Keratinocyte (primary cell): ENCODE results near the gene DIP2C. TPM values are rescaled to one million over a fixed set of nuclear protein-coding genes. Genes with fewer than 3 reads are reported as not detected.

Source experiments
- DNase-seq: peaks from one replicate; pipeline ENCODE4 v3.0.0-alpha.2; 2011; ENCODE audit warnings: low read depth, missing footprints, low spot score
- FAIRE-seq: peaks from 2 replicates; lab custom pipeline; 2011; peaks lifted over from hg19 to GRCh38; lab: Jason Lieb, UNC
- H2AFZ ChIP-seq: 2 replicates; pipeline ENCODE4 v1.6.0; 2012; ENCODE audit warnings: low read length, control low read depth, inconsistent platforms; ENCODE audit not compliant: control insufficient read depth
- H3K27ac ChIP-seq: 2 replicates; pipeline ENCODE4 v1.5.1; 2011; ENCODE audit warnings: low read length; ENCODE audit not compliant: control insufficient read depth, insufficient read depth
- H3K27me3 ChIP-seq: 3 replicates; pipeline ENCODE4 v1.6.0; 2011; ENCODE audit warnings: low read length; ENCODE audit not compliant: control insufficient read depth, insufficient read depth; ENCODE audit errors: extremely low read depth
- H3K36me3 ChIP-seq, 2 experiments: 2 replicates in 1 of 2; 3 replicates in 1 of 2; pipeline ENCODE4 v1.5.1; 2011; ENCODE audit warnings: low read length in 2 of 2, mild to moderate bottlenecking in 1 of 2; ENCODE audit not compliant: control insufficient read depth in 2 of 2, insufficient read depth in 2 of 2; ENCODE audit errors: extremely low read depth in 1 of 2
- H3K4me1 ChIP-seq: 3 replicates; pipeline ENCODE4 v1.5.1; 2011; ENCODE audit warnings: low read length; ENCODE audit not compliant: control insufficient read depth, insufficient read depth; ENCODE audit errors: extremely low read depth
- H3K4me2 ChIP-seq: 3 replicates; pipeline ENCODE4 v1.6.0; 2011; ENCODE audit warnings: low read depth, low read length; ENCODE audit not compliant: control insufficient read depth, insufficient read depth; ENCODE audit errors: extremely low read depth
- H3K4me3 ChIP-seq, 3 experiments: fragments of 200-600 bp in 1 of 3; sonication (generic) in 1 of 3; 2 replicates in 2 of 3; 3 replicates in 1 of 3; pipeline ENCODE4 v1.5.1; 2011 to 2016; ENCODE audit warnings: low read length in 3 of 3, mild to moderate bottlenecking in 3 of 3, control low read depth in 2 of 3, inconsistent platforms in 1 of 3, low read depth in 1 of 3, mixed read lengths in 1 of 3, mixed run types in 1 of 3, moderate library complexity in 1 of 3; ENCODE audit not compliant: control insufficient read depth in 2 of 3, insufficient read depth in 2 of 3; ENCODE audit errors: extremely low read depth in 1 of 3
- H3K79me2 ChIP-seq: 2 replicates; pipeline ENCODE4 v1.6.0; 2012; ENCODE audit warnings: low read length; ENCODE audit not compliant: control insufficient read depth, insufficient read depth
- H3K9ac ChIP-seq: 3 replicates; pipeline ENCODE4 v1.6.0; 2011; ENCODE audit warnings: low read length; ENCODE audit not compliant: control insufficient read depth, insufficient read depth; ENCODE audit errors: extremely low read depth
- H3K9me1 ChIP-seq: 3 replicates; pipeline ENCODE4 v1.6.0; 2011; ENCODE audit warnings: low read length; ENCODE audit not compliant: control insufficient read depth, insufficient read depth; ENCODE audit errors: extremely low read depth
- H3K9me3 ChIP-seq: 2 replicates; pipeline ENCODE4 v1.5.1; 2012; ENCODE audit warnings: low read depth, low read length; ENCODE audit not compliant: control insufficient read depth
- H4K20me1 ChIP-seq: 3 replicates; pipeline ENCODE4 v1.6.0; 2011; ENCODE audit warnings: low read length; ENCODE audit not compliant: control insufficient read depth, insufficient read depth; ENCODE audit errors: extremely low read depth
- CTCF ChIP-seq, 3 experiments: IDR thresholded peaks in 1 of 3; conservative IDR thresholded peaks in 1 of 3; optimal IDR thresholded peaks in 1 of 3; 2 replicates in 2 of 3; 3 replicates in 1 of 3; pipeline versions ENCODE3 to v1.5.1; 2011; ENCODE audit warnings: low read length in 3 of 3, mild to moderate bottlenecking in 3 of 3, moderate library complexity in 2 of 3, control low read depth in 1 of 3, inconsistent platforms in 1 of 3; ENCODE audit not compliant: insufficient read depth in 2 of 3; ENCODE audit errors: extremely low read depth in 1 of 3
- EZH2 ChIP-seq: IDR thresholded peaks from one replicate; pipeline ENCODE4 v1.6.1; 2012; ENCODE audit warnings: inconsistent platforms, mild to moderate bottlenecking, low read length, moderate library complexity
- dilution Hi-C: fragments of 300-500 bp; cut with MboI; formaldehyde crosslinking; loops from one replicate; pipeline ENCODE4 v1.7.0; 2020; ENCODE audit warnings: low sequenced_read_pairs; ENCODE audit not compliant: extremely low pct_ligation_motif_present
- polyA plus RNA-seq, 5 experiments: library from polyadenylated mRNA; depleted of rRNA in 3 of 5; stranded (reverse) in 3 of 5; stranded (forward) in 1 of 5; unstranded in 1 of 5; fragments of >200 nt; gene quantifications; 1 replicate in 1 of 5; 2 replicates in 3 of 5; 3 replicates in 1 of 5; pipeline versions ENCODE4 v1.2.1 to v1.2.3, GENCODE V29; 2011 to 2012; ENCODE audit warnings: missing spikeins in 2 of 5, low read depth in 1 of 5, low replicate concordance in 1 of 5

DIP2C gene
- polyA plus RNA-seq, 1 donor (not counting 4 experiments of a cell fraction or from before 2014, with no cell fraction given), result 1.3 TPM

GRCh38 chr10:241966-242643 is 447.4 kb downstream of the DIP2C start:
- Histone ChIP-seq H3K36me3 (peaks cover 2 to 5% of the 10 kb centered on the region in 2 experiments), H3K27me3 (no peaks in the 10 kb centered on the region), H3K4me2 (no peak overlapping the region), H3K4me1 (no peaks in the 10 kb centered on the region), H3K4me3 (no peak overlapping the region), H3K9me1 (no peaks in the 10 kb centered on the region), H3K9ac (no peak overlapping the region), H3K79me2 (no peaks in the 10 kb centered on the region), H4K20me1 (no peaks in the 10 kb centered on the region), H2AFZ (no peak overlapping the region), H3K27ac (no peak overlapping the region), H3K9me3 (no peaks in the 10 kb centered on the region)
- dilution Hi-C loops, result no loop called here
- TF ChIP-seq EZH2 (no peak), CTCF (optimal IDR thresholded peaks at IDR 0.05 in 1 of 3, IDR thresholded peaks at IDR 0.05 in 1 of 3, conservative IDR thresholded peaks at IDR 0.05 in 1 of 3; ENCODE audit: extremely low read depth in 1 of 3, insufficient read depth in 2 of 3, low read length in 3 of 3) (no peak)
- DNase-seq (no peak), FAIRE-seq (no peak)

DNA sequence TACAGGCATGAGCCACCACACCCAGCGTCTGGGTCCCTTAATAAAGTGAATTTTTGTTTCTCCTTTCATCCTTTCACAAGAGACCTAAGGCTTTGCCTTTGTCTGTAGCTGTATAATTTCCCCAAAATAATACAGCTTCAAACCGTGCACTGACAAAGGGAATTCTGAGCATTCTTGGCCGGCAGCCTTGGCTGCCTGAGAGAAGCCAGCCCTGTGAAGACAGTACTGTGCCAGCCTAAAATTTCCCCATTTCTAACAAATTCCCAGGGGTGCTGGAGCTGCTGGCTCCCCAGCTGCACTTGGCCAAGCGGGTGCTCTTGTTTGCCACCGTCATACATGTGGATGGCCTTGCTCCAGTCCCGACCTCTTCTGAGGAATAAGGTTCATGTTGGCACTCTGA is 448.0 kb downstream of the DIP2C start:
- H3K36me3 ChIP-seq, result peaks cover under 1 to 5% of the 10 kb centered on the region in 2 experiments
- H3K9ac ChIP-seq, result no peak overlapping the region
- H3K4me3 ChIP-seq, result no peak overlapping the region
- no peaks in the 10 kb centered on the region for H3K27me3 ChIP-seq
- no peak overlapping the region for H2AFZ ChIP-seq
- no peaks in the 10 kb centered on the region for H4K20me1 ChIP-seq
- no peak overlapping the region for H3K4me2 ChIP-seq
- H3K4me1 ChIP-seq, result no peaks in the 10 kb centered on the region
- FAIRE-seq, result no peak
- no peak for DNase-seq
- dilution Hi-C loops, result no loop called here
- no peaks in the 10 kb centered on the region for H3K9me3 ChIP-seq
- H3K9me1 ChIP-seq, result no peaks in the 10 kb centered on the region
- no peak overlapping the region for H3K27ac ChIP-seq
- no peak for TF ChIP-seq CTCF (optimal IDR thresholded peaks at IDR 0.05 in 1 of 3, IDR thresholded peaks at IDR 0.05 in 1 of 3, conservative IDR thresholded peaks at IDR 0.05 in 1 of 3; ENCODE audit: extremely low read depth in 1 of 3, insufficient read depth in 2 of 3, low read length in 3 of 3)
- no peaks in the 10 kb centered on the region for H3K79me2 ChIP-seq
